ENCODE results near the gene PAM. TPM values are rescaled to one million over a fixed set of nuclear protein-coding genes. Genes with fewer than 3 reads are reported as not detected.

Gene PAM
- total RNA-seq, 1 experiment from 2014 or later, result 257 TPM

- BruUV-seq (replicated peaks), result no TSS peak
Measured at GRCh38 chr5:102809033-102809432, 53.9 kb downstream of the PAM start.

More at GRCh38 chr5:102809033-102809432, 53.9 kb downstream of the PAM start:
- ChIA-PET RAD21 (ENCODE audit: low non-redundant PET in 1 of 2, low total read pairs in 2 of 2, uncharacterized antibody in 2 of 2, unreplicated experiment in 2 of 2) (no interaction called here), CTCF (no interaction called here), POLR2A (no interaction called here)
- intact Hi-C loops (cut with micrococcal nuclease), result no loop called here
- Histone ChIP-seq H3K9ac (ENCODE audit: low read length) (no peak overlapping the region), H3K9me2 (ENCODE audit: insufficient read depth) (no peaks in the 10 kb centered on the region), H3K27ac (ENCODE audit: low read depth, low read length) (no peak overlapping the region), H3K27me3 (ENCODE audit: insufficient read depth, low read length) (no peaks in the 10 kb centered on the region), H2AFZ (ENCODE audit: low read depth, low read length, poor library complexity, severe bottlenecking) (no peak overlapping the region), H3K4me3 (replicated peaks in 1 of 2; ENCODE audit: low read depth in 1 of 2, low read length in 2 of 2) (no peak overlapping the region), H3K4me2 (ENCODE audit: low read length) (no peak overlapping the region), H3K9me3 (ENCODE audit: control insufficient read depth in 1 of 2, insufficient read depth in 1 of 2, low read depth in 1 of 2, low read length in 2 of 2) (no peaks in the 10 kb centered on the region), H4K20me1 (ENCODE audit: insufficient read depth) (no peaks in the 10 kb centered on the region), H3K4me1 (ENCODE audit: control insufficient read depth in 1 of 2, insufficient read depth in 2 of 2, low read length in 2 of 2) (peaks cover 22% of the 10 kb centered on the region in 2 experiments), H3K79me2 (ENCODE audit: insufficient read depth, low read length) (peaks cover 31% of the 10 kb centered on the region), H3K36me3 (ENCODE audit: control insufficient read depth in 1 of 2, insufficient read depth in 2 of 2, low read length in 2 of 2) (no peaks in the 10 kb centered on the region)
- TF ChIP-seq REST (IDR thresholded peaks at IDR 0.05; ENCODE audit: low read depth), result no peak
- TF ChIP-seq FOSL1 (IDR thresholded peaks at IDR 0.05; ENCODE audit: low read depth), result no peak
- no peak for TF ChIP-seq RAD21 (IDR thresholded peaks at IDR 0.05; ENCODE audit: low read depth)
- no peak for TF ChIP-seq EZH2 (IDR thresholded peaks at IDR 0.05)
- no peak for TF ChIP-seq SIN3A (IDR thresholded peaks at IDR 0.05; ENCODE audit: low read depth)
- no peak for TF ChIP-seq YY1 (IDR thresholded peaks at IDR 0.05; ENCODE audit: extremely low read depth, insufficient replicate concordance, low read depth, low read length)
- TF ChIP-seq SRF (IDR thresholded peaks at IDR 0.05; ENCODE audit: low read depth), result no peak
- no peak for TF ChIP-seq ZNF274 (IDR thresholded peaks at IDR 0.05; ENCODE audit: low read depth, low read length)
- no peak for TF ChIP-seq POLR2A (IDR thresholded peaks at IDR 0.05; ENCODE audit: borderline replicate concordance, extremely low read depth, insufficient read depth, insufficient read length)
- no peak for TF ChIP-seq MAX (IDR thresholded peaks at IDR 0.05)
- TF ChIP-seq EZH2phosphoT487 (IDR thresholded peaks at IDR 0.05; ENCODE audit: borderline replicate concordance), result no peak
- TF ChIP-seq CBX3 (IDR thresholded peaks at IDR 0.05; ENCODE audit: low read depth), result no peak
- no peak for TF ChIP-seq ATF3 (IDR thresholded peaks at IDR 0.05)
- TF ChIP-seq JUND (IDR thresholded peaks at IDR 0.05), result no peak
- no peak for TF ChIP-seq EGR1 (IDR thresholded peaks at IDR 0.05; ENCODE audit: low read depth)
- TF ChIP-seq SP1 (IDR thresholded peaks at IDR 0.05; ENCODE audit: low read depth), result no peak
- no peak for TF ChIP-seq ZBTB33 (IDR thresholded peaks at IDR 0.05; ENCODE audit: extremely low read depth, insufficient replicate concordance, low read length)
- TF ChIP-seq ELF1 (IDR thresholded peaks at IDR 0.05; ENCODE audit: borderline replicate concordance, low read depth), result no peak
- TF ChIP-seq CEBPB (IDR thresholded peaks at IDR 0.05; ENCODE audit: low read depth), result no peak
- DNase-seq (ENCODE audit: low read depth, low spot score) (no peak), ATAC-seq (no peak)
